ENCODE measurements around the gene MIGA1.

MIGA1 gene

GRCh38 chr1:77794550-77794949 lies 15.1 kb downstream of the MIGA1 start:
- TF ChIP-seq REST (IDR thresholded peaks at IDR 0.05; ENCODE audit: low read depth) (no peak), EP300 (IDR thresholded peaks at IDR 0.05; ENCODE audit: borderline replicate concordance) (no peak), RAD21 (IDR thresholded peaks at IDR 0.05; ENCODE audit: low read depth) (no peak), EGR1 (IDR thresholded peaks at IDR 0.05) (no peak), TAF1 (IDR thresholded peaks at IDR 0.05; ENCODE audit: low read depth) (no peak), TEAD4 (IDR thresholded peaks at IDR 0.05) (no peak), TCF12 (IDR thresholded peaks at IDR 0.05; ENCODE audit: low read depth) (no peak), FOXM1 (IDR thresholded peaks at IDR 0.05; ENCODE audit: borderline replicate concordance, low read depth) (no peak), CREB1 (IDR thresholded peaks at IDR 0.05; ENCODE audit: low read depth) (no peak)
- TF ChIP-seq, protein P1, sequence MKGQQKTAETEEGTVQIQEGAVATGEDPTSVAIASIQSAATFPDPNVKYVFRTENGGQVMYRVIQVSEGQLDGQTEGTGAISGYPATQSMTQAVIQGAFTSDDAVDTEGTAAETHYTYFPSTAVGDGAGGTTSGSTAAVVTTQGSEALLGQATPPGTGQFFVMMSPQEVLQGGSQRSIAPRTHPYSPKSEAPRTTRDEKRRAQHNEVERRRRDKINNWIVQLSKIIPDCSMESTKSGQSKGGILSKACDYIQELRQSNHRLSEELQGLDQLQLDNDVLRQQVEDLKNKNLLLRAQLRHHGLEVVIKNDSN (IDR thresholded peaks at IDR 0.05), result no peak

GRCh38 chr1:77796695-77797405 lies 17.4 kb downstream of the MIGA1 start:
- TF ChIP-seq FOXM1 (IDR thresholded peaks at IDR 0.05; ENCODE audit: borderline replicate concordance, low read depth) (no peak), REST (IDR thresholded peaks at IDR 0.05; ENCODE audit: low read depth) (no peak), EP300 (IDR thresholded peaks at IDR 0.05; ENCODE audit: borderline replicate concordance) (no peak), RAD21 (IDR thresholded peaks at IDR 0.05; ENCODE audit: low read depth) (no peak), EGR1 (IDR thresholded peaks at IDR 0.05) (no peak), TEAD4 (IDR thresholded peaks at IDR 0.05) (no peak), ZBTB7A (IDR thresholded peaks at IDR 0.05; ENCODE audit: low read depth) (no peak), CEBPB (IDR thresholded peaks at IDR 0.05) (no peak), YY1 (IDR thresholded peaks at IDR 0.05; ENCODE audit: low read depth) (no peak), NFIC (IDR thresholded peaks at IDR 0.05) (no peak), TCF12 (IDR thresholded peaks at IDR 0.05; ENCODE audit: low read depth) (no peak), TAF1 (IDR thresholded peaks at IDR 0.05; ENCODE audit: low read depth) (no peak), CREB1 (IDR thresholded peaks at IDR 0.05; ENCODE audit: low read depth) (no peak)
- TF ChIP-seq, protein P1 (IDR thresholded peaks at IDR 0.05), result no peak
- TF ChIP-seq, protein P2, sequence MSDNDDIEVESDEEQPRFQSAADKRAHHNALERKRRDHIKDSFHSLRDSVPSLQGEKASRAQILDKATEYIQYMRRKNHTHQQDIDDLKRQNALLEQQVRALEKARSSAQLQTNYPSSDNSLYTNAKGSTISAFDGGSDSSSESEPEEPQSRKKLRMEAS (IDR thresholded peaks at IDR 0.05), result no peak

DNA sequence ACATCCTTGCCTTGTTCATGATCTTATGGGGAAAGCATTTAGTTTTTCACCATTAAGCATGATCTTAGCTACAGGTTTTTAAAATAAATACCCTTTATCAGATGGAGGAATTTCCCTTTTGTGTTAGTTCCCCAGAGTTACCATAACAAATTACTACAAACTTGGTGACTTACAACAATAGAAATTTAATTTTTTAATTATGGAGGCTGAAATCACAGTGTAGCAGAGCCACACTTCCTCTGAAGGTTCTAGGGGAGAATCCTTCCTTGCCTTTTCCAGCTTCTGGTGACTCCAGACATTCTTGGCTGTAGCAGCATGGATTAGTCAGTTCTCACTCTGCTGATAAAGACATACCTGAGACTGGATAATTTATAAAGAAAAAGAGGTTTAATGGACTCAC lies 18.5 kb downstream of the MIGA1 start:
- no peak for TF ChIP-seq CREB1 (IDR thresholded peaks at IDR 0.05; ENCODE audit: low read depth)
- no peak for TF ChIP-seq TAF1 (IDR thresholded peaks at IDR 0.05; ENCODE audit: low read depth)
- no peak for TF ChIP-seq RAD21 (IDR thresholded peaks at IDR 0.05; ENCODE audit: low read depth)
- no peak for TF ChIP-seq YY1 (IDR thresholded peaks at IDR 0.05; ENCODE audit: low read depth)
- no peak for TF ChIP-seq TCF12 (IDR thresholded peaks at IDR 0.05; ENCODE audit: low read depth)
- TF ChIP-seq, protein P1 (IDR thresholded peaks at IDR 0.05), result no peak
- no peak for TF ChIP-seq TEAD4 (IDR thresholded peaks at IDR 0.05)
- TF ChIP-seq, protein P2 (IDR thresholded peaks at IDR 0.05), result no peak
- no peak for TF ChIP-seq REST (IDR thresholded peaks at IDR 0.05; ENCODE audit: low read depth)
- no peak for TF ChIP-seq EP300 (IDR thresholded peaks at IDR 0.05; ENCODE audit: borderline replicate concordance)
- TF ChIP-seq ZBTB7A (IDR thresholded peaks at IDR 0.05; ENCODE audit: low read depth), result no peak
- TF ChIP-seq NFIC (IDR thresholded peaks at IDR 0.05), result no peak
- TF ChIP-seq EGR1 (IDR thresholded peaks at IDR 0.05), result no peak
- no peak for TF ChIP-seq CEBPB (IDR thresholded peaks at IDR 0.05)
- no peak for TF ChIP-seq FOXM1 (IDR thresholded peaks at IDR 0.05; ENCODE audit: borderline replicate concordance, low read depth)
